Left ventricle myocardium superior (tissue), 1 donor: ENCODE data around the gene ZRANB3. TPM values are rescaled to one million over a fixed set of nuclear protein-coding genes. Genes with fewer than 3 reads are reported as not detected.
"Not testable (repeated sequence)": the region's sequence is repeated elsewhere in the genome, so short reads cannot be mapped to it uniquely, and the experiment has no call there.

ENCODE experiments used
- ATAC-seq: fragments of 200-7000 bp; cut with Tn5 transposase; one replicate; pipeline ENCODE4 v1.9.1; 2020; ENCODE audit warnings: mild to moderate bottlenecking, moderate library complexity
- DNase-seq: peaks from one replicate; pipeline ENCODE4 v3.0.0-alpha.2; 2020
- intact Hi-C: fragments of 100-400 bp; cut with micrococcal nuclease; formaldehyde crosslinking; loops from one replicate; pipeline ENCODE4 v1.11.0; 2022
- total RNA-seq: library from RNA; stranded (reverse); fragmentation: NEBNext Ultra II Directional; extraction: Animal tissue kit (Norgen Biotek cat#: 25700); gene quantifications from one replicate; pipeline ENCODE4 v1.2.1, GENCODE V29; 2021
- donor health status: DM: no; HTN: yes; CAD: no; lungs with severe emphysema.

ZRANB3 gene
- total RNA-seq, 1 donor from 2014 or later, result 2.7 TPM

DNA sequence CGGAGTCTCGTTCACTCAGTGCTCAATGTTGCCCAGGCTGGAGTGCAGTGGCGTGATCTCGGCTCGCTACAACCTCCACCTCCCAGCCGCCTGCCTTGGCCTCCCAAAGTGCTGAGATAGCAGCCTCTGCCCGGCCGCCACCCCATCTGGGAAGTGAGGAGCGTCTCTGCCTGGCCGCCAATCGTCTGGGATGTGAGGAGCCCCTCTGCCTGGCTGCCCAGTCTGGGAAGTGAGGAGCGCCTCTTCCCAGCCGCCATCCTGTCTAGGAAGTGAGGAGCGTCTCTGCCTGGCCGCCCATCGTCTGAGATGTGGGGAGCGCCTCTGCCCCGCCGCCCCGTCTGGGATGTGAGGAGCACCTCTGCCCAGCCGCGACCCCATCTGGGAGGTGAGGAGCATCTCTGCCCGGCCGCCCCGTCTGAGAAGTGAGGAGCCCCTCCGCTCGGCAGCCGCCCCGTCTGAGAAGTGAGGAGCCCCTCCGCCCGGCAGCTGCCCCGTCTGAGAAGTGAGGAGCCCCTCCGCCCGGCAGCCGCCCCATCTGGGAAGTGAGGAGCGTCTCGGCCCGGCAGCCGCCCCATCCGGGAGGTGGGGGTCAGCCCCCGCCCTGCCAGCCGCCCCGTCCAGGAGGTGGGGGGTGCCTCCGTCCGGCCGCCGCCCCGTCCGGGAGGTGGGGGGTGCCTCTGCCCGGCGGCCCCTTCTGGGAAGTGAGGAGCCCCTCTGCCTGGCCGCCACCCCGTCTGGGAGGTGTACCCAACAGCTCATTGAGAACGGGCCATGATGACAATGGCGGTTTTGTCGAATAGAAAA is 425.3 kb downstream of the ZRANB3 start:
- intact Hi-C loops, result not testable (repeated sequence)

DNA sequence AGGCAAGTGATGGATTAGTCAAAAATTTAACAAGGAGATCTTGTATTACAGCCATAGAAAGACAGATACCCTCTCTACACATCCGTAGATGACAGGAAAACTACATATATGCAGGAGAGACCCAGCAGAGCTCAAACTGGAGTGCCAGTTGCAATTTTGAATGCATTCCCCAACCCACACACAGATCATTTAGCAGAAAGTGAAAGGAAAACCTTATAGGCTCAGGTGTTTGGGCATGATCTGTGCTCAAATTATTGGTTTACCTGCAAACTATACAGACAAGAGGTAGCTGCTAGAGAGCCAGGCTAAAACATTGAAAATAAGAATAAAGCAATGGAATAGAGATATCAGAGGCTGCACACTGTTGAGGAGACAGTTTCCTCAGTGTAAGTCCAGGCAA is 427.2 kb downstream of the ZRANB3 start:
- ATAC-seq, result no peak
- no peak for DNase-seq

More for the DNA sequence above, 425.3 kb downstream of the ZRANB3 start:
- ATAC-seq, DNase-seq: not testable (repeated sequence)

GRCh38 chr2:135099802-135100483 is 431.1 kb downstream of the ZRANB3 start:
- ATAC-seq (peak; percentile 31), DNase-seq (no peak)
- intact Hi-C loops, result no loop called here

More for the DNA sequence above, 427.2 kb downstream of the ZRANB3 start:
- intact Hi-C loops, result no loop called here

DNA sequence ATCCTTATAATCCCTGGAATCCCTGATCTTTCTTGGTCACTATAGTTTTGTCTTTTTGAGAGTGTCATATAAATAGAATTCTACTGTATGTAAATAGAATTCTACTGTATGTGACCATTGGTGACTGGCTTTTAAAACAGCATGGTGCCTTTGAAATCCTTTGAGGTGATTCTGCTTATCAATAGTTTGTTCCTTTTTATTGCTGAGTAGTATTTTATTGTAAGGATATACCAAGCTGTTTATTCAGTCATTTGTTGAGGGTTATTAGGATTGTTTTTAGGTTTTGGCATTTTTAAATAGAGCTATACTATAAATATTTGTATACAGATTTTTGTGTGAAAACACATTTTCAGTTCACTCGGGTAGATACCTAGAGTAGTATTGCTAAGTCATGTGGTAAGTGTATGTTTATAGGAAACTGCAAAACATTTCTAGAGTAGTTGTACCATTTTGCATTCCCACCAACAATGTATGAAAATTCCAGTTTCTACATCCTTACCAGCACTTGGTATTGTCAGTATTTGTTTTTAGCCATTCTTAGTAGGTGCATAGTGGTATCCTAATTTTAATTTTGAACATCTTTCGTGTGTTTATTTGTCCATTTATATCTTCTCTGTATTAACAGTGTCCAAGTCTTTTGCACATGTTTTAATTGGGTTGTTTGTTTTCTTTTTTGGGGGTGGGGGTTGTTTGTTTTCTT is 433.3 kb downstream of the ZRANB3 start:
- ATAC-seq (no peak), DNase-seq (no peak)
- intact Hi-C loops, result no loop called here

DNA sequence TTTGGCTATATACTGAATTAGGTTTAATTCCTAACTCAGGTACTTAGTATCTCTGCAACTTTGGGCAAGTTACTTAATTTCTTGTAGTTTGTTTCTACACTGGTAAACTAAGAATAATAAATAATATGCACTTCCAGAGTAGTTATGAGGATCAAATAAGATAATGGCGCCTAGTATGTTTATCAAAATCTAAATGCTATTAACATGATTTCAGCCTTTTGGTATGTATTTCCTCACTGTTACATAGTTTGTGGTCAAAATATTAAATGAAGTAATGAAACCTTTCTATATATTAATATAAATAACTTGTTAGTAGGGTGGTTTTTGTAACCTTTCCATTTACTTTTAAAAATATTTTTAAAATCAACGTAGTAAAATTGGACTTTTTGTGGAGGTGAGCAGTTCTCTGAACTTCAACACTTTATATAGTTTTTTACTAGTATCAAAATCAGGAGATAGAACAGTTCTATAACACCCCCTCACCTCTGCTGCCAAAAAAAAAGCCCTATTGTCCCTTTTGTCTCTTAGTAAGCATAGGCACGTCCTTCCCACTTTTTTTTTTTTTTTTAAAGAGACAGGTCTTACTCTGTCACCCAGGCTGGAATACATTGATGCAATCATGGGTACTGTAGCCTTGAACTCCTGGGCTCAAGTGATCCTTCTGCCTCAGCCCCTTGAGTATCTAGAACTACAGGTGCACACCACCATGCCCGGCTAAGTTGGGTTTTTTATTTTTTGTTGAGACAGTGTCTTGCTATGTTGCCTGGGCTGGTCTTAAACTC is 434.2 kb downstream of the ZRANB3 start:
- DNase-seq, result no peak

GRCh38 chr2:135095591-135095990 is 435.4 kb downstream of the ZRANB3 start:
- intact Hi-C loops, result no loop called here
- ATAC-seq, result no peak
- DNase-seq, result no peak

More for the DNA sequence above, 434.2 kb downstream of the ZRANB3 start:
- intact Hi-C loops, result no loop called here
- ATAC-seq, result no peak

GRCh38 chr2:135094508-135094907 is 436.5 kb downstream of the ZRANB3 start:
- intact Hi-C loops, result no loop called here
- DNase-seq, result no peak
- no peak for ATAC-seq

DNA sequence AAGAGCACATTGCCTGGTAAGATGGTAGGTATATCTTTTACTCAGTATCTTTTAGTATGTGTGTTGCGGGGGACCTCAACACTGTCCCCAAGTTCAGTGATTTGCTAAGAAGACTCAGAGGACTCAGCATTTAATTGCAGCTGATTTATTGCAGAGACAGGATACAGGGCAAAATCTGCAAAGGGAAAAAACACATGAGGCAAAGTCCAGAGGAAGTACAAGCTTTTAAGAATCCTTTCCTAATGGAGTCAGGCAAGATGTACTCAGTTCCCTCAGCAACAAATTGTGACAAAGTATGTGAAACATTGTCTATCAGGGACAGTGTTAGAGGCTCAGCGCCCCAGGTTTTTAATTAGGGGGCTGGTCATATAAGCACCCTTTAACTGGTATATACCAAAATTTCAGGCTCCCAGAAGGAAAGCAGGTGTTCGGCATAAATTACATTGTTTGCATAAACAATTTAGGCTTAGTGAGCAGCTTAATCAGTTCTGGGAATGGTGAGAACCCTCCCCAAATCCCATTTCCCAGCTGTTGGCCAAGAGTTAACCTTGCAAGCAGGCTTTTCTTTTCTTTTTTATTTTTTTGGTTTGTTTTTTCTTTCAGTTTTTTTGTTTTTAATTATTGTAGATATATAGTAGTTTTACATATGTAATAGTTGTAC is 437.2 kb downstream of the ZRANB3 start:
- ATAC-seq, result no peak
- intact Hi-C loops, result no loop called here

DNA sequence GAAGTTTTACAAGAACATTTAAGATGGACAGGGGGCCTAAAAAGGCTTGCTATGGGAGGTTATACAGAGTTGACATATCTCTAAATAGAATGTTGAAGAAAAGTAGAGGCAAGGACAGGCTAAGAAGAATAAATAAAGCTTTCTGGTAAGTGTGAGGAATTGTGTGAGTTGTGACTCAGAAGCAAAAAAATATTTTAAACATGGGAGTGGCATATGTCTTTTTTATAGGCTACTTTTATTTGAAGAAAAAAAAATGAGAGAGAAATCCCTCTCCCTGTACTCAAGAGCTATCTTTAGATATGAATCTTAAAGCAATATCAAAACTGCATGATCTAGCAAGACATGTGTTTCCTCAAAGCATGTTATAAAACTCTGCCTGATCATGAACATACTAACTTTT is 437.8 kb downstream of the ZRANB3 start:
- no peak for DNase-seq
- intact Hi-C loops, result no loop called here
- no peak for ATAC-seq

More for the DNA sequence above, 437.2 kb downstream of the ZRANB3 start:
- DNase-seq, result no peak

- intact Hi-C loops, result no loop called here
- DNase-seq, result no peak
- no peak for ATAC-seq
Measured at GRCh38 chr2:135091681-135092080, 439.3 kb downstream of the ZRANB3 start.

- ATAC-seq, intact Hi-C loops, DNase-seq: not testable (repeated sequence)
Measured at GRCh38 chr2:135089597-135089996, 441.4 kb downstream of the ZRANB3 start.

Other genes with a start within 250 kb of the ZRANB3 start
- gene R3HDM1, start 266 bp upstream of the ZRANB3 start, total RNA-seq, result 17.7 TPM
- gene UBXN4, start 210.6 kb upstream of the ZRANB3 start, total RNA-seq, result 56.1 TPM